K562 (cell line): ENCODE measurements around the gene GOLGA8B.
"Not testable (repeated sequence)": the region's sequence is repeated elsewhere in the genome, so short reads cannot be mapped to it uniquely, and the experiment has no call there.

Experiments
- CTCF ChIP-seq, 3 experiments: IDR thresholded peaks in 2 of 3; conservative IDR thresholded peaks in 1 of 3; 2 replicates each; pipeline ENCODE4 v1.5.1; 2011 to 2012; ENCODE audit warnings: low read length in 3 of 3, mild to moderate bottlenecking in 3 of 3, control low read depth in 2 of 3, improper control_type of control experiment in 1 of 3, inconsistent platforms in 1 of 3, low read depth in 1 of 3, mixed read lengths in 1 of 3, moderate library complexity in 1 of 3; ENCODE audit not compliant: insufficient read depth in 2 of 3
- KDM1A ChIP-seq, 2 experiments: fragments of 450-650 bp; IDR thresholded peaks; 2 replicates each; pipeline ENCODE4 v1.6.1; 2016; ENCODE audit warnings: mild to moderate bottlenecking in 2 of 2
- RB1 ChIP-seq: fragments of 450-650 bp; IDR thresholded peaks from 2 replicates; pipeline ENCODE4 v1.6.1; 2017; ENCODE audit warnings: low read depth, mild to moderate bottlenecking
- RBM17 ChIP-seq: fragments of 200-400 bp; formaldehyde crosslinking; IDR thresholded peaks from 2 replicates; pipeline ENCODE4 v1.6.1; 2017; ENCODE audit warnings: low read depth, mild to moderate bottlenecking, low read length, borderline replicate concordance

- TF ChIP-seq RBM17; RB1; KDM1A (IDR thresholded peaks at IDR 0.05); CTCF (IDR thresholded peaks at IDR 0.05 in 2 of 3, conservative IDR thresholded peaks at IDR 0.05 in 1 of 3; ENCODE audit: insufficient read depth in 2 of 3, low read depth in 1 of 3, low read length in 3 of 3): not testable (repeated sequence)
Observed at GRCh38 chr15:34577658-34578282, 5.7 kb downstream of the GOLGA8B start.
